IMR-90 (cell line): ENCODE data around the gene RNF43. TPM values are rescaled to one million over a fixed set of nuclear protein-coding genes. Genes with fewer than 3 reads are reported as not detected.

Experiments used
- ATAC-seq: fragments of 200-7000 bp; cut with Tn5 transposase; 2 replicates; pipeline ENCODE4 v1.9.1; 2020; ENCODE audit warnings: low read depth, mild to moderate bottlenecking, moderate library complexity
- BruUV-seq: library from RNA; stranded (reverse); fragments of 400-500 nt; replicated peaks from 2 replicates; lab custom pipeline; 2021; lab: Mats Ljungman, UMichigan
- CTCF ChIA-PET: fragments of 300-600 bp; formaldehyde crosslinking; extraction: SDS; loops from one replicate; lab custom pipeline; 2021; ENCODE audit warnings: antibody characterized with exemption; lab: Yijun Ruan, JAX
- POLR2A ChIA-PET: fragments of 300-600 bp; sonication (Branson Sonifier 250); formaldehyde crosslinking; loops from one replicate; lab custom pipeline; 2022; ENCODE audit warnings: antibody characterized with exemption; ENCODE audit not compliant: unreplicated experiment; lab: Charles Lee
- DNase-seq: peaks from one replicate; pipeline ENCODE4 v3.0.0; 2013
- H2AFZ ChIP-seq: replicated peaks from 2 replicates; pipeline ENCODE3; 2013; ENCODE audit warnings: low read length, mild to moderate bottlenecking; ENCODE audit not compliant: poor library complexity
- H2AK5ac ChIP-seq: 2 replicates; pipeline ENCODE4 v1.6.1; 2013; ENCODE audit warnings: low read depth, low read length, inconsistent platforms
- H2AK9ac ChIP-seq: replicated peaks from 2 replicates; pipeline ENCODE3; 2013; ENCODE audit warnings: mild to moderate bottlenecking, low read depth, low read length, moderate library complexity; ENCODE audit not compliant: poor library complexity
- H2BK120ac ChIP-seq: 2 replicates; pipeline ENCODE4 v1.6.1; 2013; ENCODE audit warnings: low read depth, low read length, inconsistent platforms
- H2BK15ac ChIP-seq: 3 replicates; pipeline ENCODE4 v1.6.1; 2013; ENCODE audit warnings: low read depth, low read length, inconsistent platforms
- H2BK20ac ChIP-seq: 2 replicates; pipeline ENCODE4 v1.6.1; 2013; ENCODE audit warnings: low read depth, mild to moderate bottlenecking, inconsistent platforms, low read length, moderate library complexity
- H2BK5ac ChIP-seq: 2 replicates; pipeline ENCODE4 v1.6.1; 2013; ENCODE audit warnings: mild to moderate bottlenecking, low read depth, low read length, inconsistent platforms; ENCODE audit not compliant: poor library complexity, severe bottlenecking
- H3K14ac ChIP-seq: replicated peaks from 2 replicates; pipeline ENCODE4 v1.6.1; 2013; ENCODE audit warnings: low read depth, low read length, inconsistent platforms
- H3K18ac ChIP-seq: 2 replicates; pipeline ENCODE4 v1.6.1; 2013; ENCODE audit warnings: low read depth, low read length, control low read depth
- H3K23ac ChIP-seq: 2 replicates; pipeline ENCODE4 v1.6.1; 2013; ENCODE audit warnings: low read depth, low read length, inconsistent platforms
- H3K27ac ChIP-seq: 2 replicates; pipeline ENCODE4 v1.5.1; 2013; ENCODE audit warnings: mild to moderate bottlenecking, control low read depth, low read length; ENCODE audit not compliant: insufficient read depth
- H3K27me3 ChIP-seq: 2 replicates; pipeline ENCODE4 v1.6.1; 2013; ENCODE audit warnings: low read length; ENCODE audit not compliant: control insufficient read depth, insufficient read depth
- H3K36me3 ChIP-seq: 2 replicates; pipeline ENCODE4 v1.6.1; 2013; ENCODE audit warnings: low read length, mixed read lengths; ENCODE audit not compliant: control insufficient read depth, insufficient read depth
- H3K4ac ChIP-seq: 2 replicates; pipeline ENCODE4 v1.6.1; 2013; ENCODE audit warnings: low read depth, low read length, inconsistent platforms
- H3K4me1 ChIP-seq: 2 replicates; pipeline ENCODE4 v1.6.1; 2013; ENCODE audit warnings: low read length, mixed read lengths; ENCODE audit not compliant: control insufficient read depth, insufficient read depth
- H3K4me2 ChIP-seq: 2 replicates; pipeline ENCODE4 v1.6.1; 2013; ENCODE audit warnings: low read depth, mild to moderate bottlenecking, control low read depth, low read length, moderate library complexity
- H3K4me3 ChIP-seq: 2 replicates; pipeline ENCODE4 v1.5.1; 2013; ENCODE audit warnings: low read depth, mild to moderate bottlenecking, control low read depth, low read length, moderate library complexity; ENCODE audit not compliant: insufficient read depth
- H3K56ac ChIP-seq: 2 replicates; pipeline ENCODE4 v1.6.1; 2013; ENCODE audit warnings: low read length, inconsistent platforms; ENCODE audit not compliant: insufficient read depth; ENCODE audit errors: extremely low read depth
- H3K79me1 ChIP-seq, 2 experiments: 2 replicates each; pipeline ENCODE4 v1.6.1; 2013; ENCODE audit warnings: low read length in 2 of 2, inconsistent platforms in 1 of 2, low read depth in 1 of 2
- H3K9ac ChIP-seq: 2 replicates; pipeline ENCODE4 v1.6.1; 2013; ENCODE audit warnings: low read depth, low read length, control low read depth
- H3K9me1 ChIP-seq: 2 replicates; pipeline ENCODE4 v1.6.1; 2013; ENCODE audit warnings: low read length, inconsistent platforms; ENCODE audit not compliant: insufficient read depth
- H3K9me3 ChIP-seq: 2 replicates; pipeline ENCODE4 v1.6.1; 2013; ENCODE audit warnings: low read length; ENCODE audit not compliant: control insufficient read depth, insufficient read depth
- H4K20me1 ChIP-seq: 2 replicates; pipeline ENCODE4 v1.6.1; 2013; ENCODE audit warnings: low read length, inconsistent platforms; ENCODE audit not compliant: insufficient read depth
- H4K5ac ChIP-seq: 2 replicates; pipeline ENCODE4 v1.6.1; 2013; ENCODE audit warnings: mild to moderate bottlenecking, low read depth, low read length, control low read depth
- H4K8ac ChIP-seq, 2 experiments: 2 replicates each; pipeline ENCODE4 v1.6.1; 2013; ENCODE audit warnings: low read depth in 2 of 2, low read length in 2 of 2, control low read depth in 1 of 2, inconsistent platforms in 1 of 2
- H4K91ac ChIP-seq: 2 replicates; pipeline ENCODE4 v1.6.1; 2013; ENCODE audit warnings: low read depth, low read length, inconsistent platforms; ENCODE audit not compliant: insufficient read depth
- POLR2A ChIP-seq: IDR thresholded peaks from 2 replicates; pipeline ENCODE4 v1.6.1; 2012; ENCODE audit warnings: mild to moderate bottlenecking, low read depth, low read length
- WGBS, 2 experiments: methylation state at CpG; one replicate each; pipeline versions ENCODE4 v1.1.5 to v1.1.7; 2013; ENCODE audit warnings: missing lambda C conversion rate in 2 of 2; ENCODE audit not compliant: insufficient read length in 1 of 2; ENCODE audit errors: extremely low coverage in 2 of 2; 5-methylcytosine and 5-hydroxymethylcytosine counted together
- dilution Hi-C: fragments of 300-500 bp; cut with HindIII; formaldehyde crosslinking; loops from one replicate; pipeline ENCODE4 v1.14.3; 2018; ENCODE audit warnings: low sequenced_read_pairs; ENCODE audit not compliant: unreplicated experiment
- in situ Hi-C: fragments of 300-500 bp; cut with MboI; formaldehyde crosslinking; loops from 3 replicates; pipeline ENCODE4 v1.14.3; 2019; ENCODE audit warnings: low sequenced_read_pairs, inconsistent platforms, mixed read lengths
- intact Hi-C: fragments of 100-400 bp; cut with micrococcal nuclease; formaldehyde crosslinking; loops from 2 replicates; pipeline ENCODE4 v1.10.0; 2022
- polyA plus RNA-seq, 3 experiments: library from polyadenylated mRNA; depleted of rRNA; stranded (reverse); fragments of >200 nt; gene quantifications; 2 replicates each; pipeline ENCODE4 v1.2.3, GENCODE V29; 2012; ENCODE audit warnings: low replicate concordance in 1 of 3
- total RNA-seq: library from RNA; depleted of rRNA; stranded (reverse); fragments of >200 nt; gene quantifications from 2 replicates; pipeline ENCODE4 v1.2.3, GENCODE V29; 2012

Gene RNF43
- total and polyA plus RNA-seq, 2 of the 4 experiments (the other 2 are of a cell fraction) = under 0.01 TPM; not detected in 1

GRCh38 chr17:58379511-58379824 is 37.9 kb downstream of the RNF43 start:
- Histone ChIP-seq H3K79me1 (no peaks in the 10 kb centered on the region), H3K9me1 (no peaks in the 10 kb centered on the region), H3K9ac (no peak overlapping the region), H4K8ac (no peak overlapping the region), H3K14ac (no peak overlapping the region), H3K4me2 (no peak overlapping the region), H3K9me3 (no peaks in the 10 kb centered on the region), H4K5ac (no peak overlapping the region), H3K27ac (no peak overlapping the region), H2BK20ac (no peak overlapping the region), H3K18ac (no peak overlapping the region), H3K56ac (no peak overlapping the region), H2AFZ (no peak overlapping the region), H3K4me1 (no peaks in the 10 kb centered on the region), H2BK15ac (no peak overlapping the region), H3K4ac (no peak overlapping the region), H2AK9ac (no peak overlapping the region), H3K36me3 (no peaks in the 10 kb centered on the region), H4K91ac (no peak overlapping the region), H3K27me3 (peaks cover 23% of the 10 kb centered on the region), H4K20me1 (no peaks in the 10 kb centered on the region), H2BK5ac (no peak overlapping the region), H2BK120ac (no peak overlapping the region), H3K23ac (no peak overlapping the region), H2AK5ac (no peak overlapping the region), H3K4me3 (no peak overlapping the region)
- BruUV-seq = no TSS peak
- intact Hi-C loops = no loop called here
- ATAC-seq = no peak
- POLR2A ChIA-PET = no interaction called here
- in situ Hi-C loops = no loop called here
- TF ChIP-seq POLR2A = no peak
- no CpG with 5 or more reads among the region's 3 CpGs for WGBS, 2 experiments
- CTCF ChIA-PET = no interaction called here
- dilution Hi-C loops = no loop called here
- no peak for DNase-seq
